ENCODE results near the gene PCNX1. TPM values are rescaled to one million over a fixed set of nuclear protein-coding genes. Genes with fewer than 3 reads are reported as not detected.

PCNX1 gene
- total RNA-seq, 1 donor from 2014 or later = 68.8 TPM

- H3K27ac Mint-ChIP-seq (ENCODE audit: unreplicated experiment) = no peak overlapping the region
- H3K27me3 Mint-ChIP-seq (ENCODE audit: unreplicated experiment) = no peaks in the 10 kb centered on the region
- H3K4me1 Mint-ChIP-seq (ENCODE audit: unreplicated experiment) = no peaks in the 10 kb centered on the region
- DNase-seq (ENCODE audit: low spot score) = no peak
- peaks cover 4% of the 10 kb centered on the region for H3K36me3 Mint-ChIP-seq (ENCODE audit: low read depth, unreplicated experiment)
- TF ChIP-seq CTCF (IDR thresholded peaks at IDR 0.05; ENCODE audit: unreplicated experiment) = no peak
- peaks cover under 1% of the 10 kb centered on the region for H3K9me3 Mint-ChIP-seq (ENCODE audit: unreplicated experiment)
- H3K4me3 Mint-ChIP-seq (ENCODE audit: unreplicated experiment) = no peak overlapping the region
Observed at GRCh38 chr14:71155743-71156142, 248.5 kb downstream of the PCNX1 start.

- H3K27me3 Mint-ChIP-seq (ENCODE audit: unreplicated experiment) = peaks cover 4% of the 10 kb centered on the region
- H3K27ac Mint-ChIP-seq (ENCODE audit: unreplicated experiment) = no peak overlapping the region
Observed at GRCh38 chr14:71163050-71163841, 256.0 kb downstream of the PCNX1 start.

GRCh38 chr14:71163842-71164629, 256.8 kb downstream of the PCNX1 start:
- Mint-ChIP-seq H3K27me3 (ENCODE audit: unreplicated experiment) (peaks cover 4% of the 10 kb centered on the region), H3K27ac (ENCODE audit: unreplicated experiment) (no peak overlapping the region), H3K36me3 (ENCODE audit: low read depth, unreplicated experiment) (no peaks in the 10 kb centered on the region)

More at GRCh38 chr14:71163050-71163841, 256.0 kb downstream of the PCNX1 start:
- no peak for DNase-seq (ENCODE audit: low spot score)
- peaks cover 10% of the 10 kb centered on the region for H3K4me1 Mint-ChIP-seq (ENCODE audit: unreplicated experiment)
- no peak overlapping the region for H3K4me3 Mint-ChIP-seq (ENCODE audit: unreplicated experiment)
- no peak for TF ChIP-seq CTCF (IDR thresholded peaks at IDR 0.05; ENCODE audit: unreplicated experiment)
- H3K9me3 Mint-ChIP-seq (ENCODE audit: unreplicated experiment) = no peaks in the 10 kb centered on the region
- no peaks in the 10 kb centered on the region for H3K36me3 Mint-ChIP-seq (ENCODE audit: low read depth, unreplicated experiment)

More at GRCh38 chr14:71163842-71164629, 256.8 kb downstream of the PCNX1 start:
- no peak for TF ChIP-seq CTCF (IDR thresholded peaks at IDR 0.05; ENCODE audit: unreplicated experiment)
- Mint-ChIP-seq H3K9me3 (ENCODE audit: unreplicated experiment) (no peaks in the 10 kb centered on the region), H3K4me1 (ENCODE audit: unreplicated experiment) (peaks cover 10% of the 10 kb centered on the region), H3K4me3 (ENCODE audit: unreplicated experiment) (no peak overlapping the region)
- no peak for DNase-seq (ENCODE audit: low spot score)

Other genes with a start within 250 kb of the PCNX1 start
- gene MAP3K9, start 97.9 kb upstream of the PCNX1 start, total RNA-seq (ENCODE audit: unreplicated experiment) = 8.6 TPM